GM19372 (cell line): ENCODE measurements around the gene CAB39.
"Not testable (repeated sequence)": the region's sequence is repeated elsewhere in the genome, so short reads cannot be mapped to it uniquely, and the experiment has no call there.

Source experiments
- ATAC-seq: cut with Tn5 transposase; IDR thresholded peaks from one replicate; pipeline ENCODE4 v1.9.1; 2021; ENCODE audit warnings: mild to moderate bottlenecking, low read depth, moderate library complexity; ENCODE audit not compliant: unreplicated experiment

The CAB39 gene

DNA sequence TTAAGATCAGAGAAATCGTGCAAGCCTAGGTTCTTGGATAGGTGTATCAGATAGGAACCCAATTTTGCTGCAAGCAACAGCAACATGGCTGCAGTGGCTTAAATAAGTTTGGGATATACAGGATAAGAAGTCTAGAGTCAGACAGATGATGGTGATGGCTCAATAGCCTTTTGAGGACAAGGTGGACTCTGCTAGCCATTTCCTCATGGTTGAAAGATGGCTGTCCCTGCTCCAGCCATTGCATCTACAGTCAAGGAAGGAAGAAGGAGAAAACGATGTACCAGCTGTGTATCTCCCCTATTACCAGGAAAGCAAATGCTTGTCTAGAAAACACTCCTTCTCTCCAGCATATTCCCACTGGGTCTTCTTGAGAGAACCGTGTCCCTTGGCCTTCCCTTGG lies 30.1 kb upstream of the CAB39 start:
- no peak for ATAC-seq

DNA sequence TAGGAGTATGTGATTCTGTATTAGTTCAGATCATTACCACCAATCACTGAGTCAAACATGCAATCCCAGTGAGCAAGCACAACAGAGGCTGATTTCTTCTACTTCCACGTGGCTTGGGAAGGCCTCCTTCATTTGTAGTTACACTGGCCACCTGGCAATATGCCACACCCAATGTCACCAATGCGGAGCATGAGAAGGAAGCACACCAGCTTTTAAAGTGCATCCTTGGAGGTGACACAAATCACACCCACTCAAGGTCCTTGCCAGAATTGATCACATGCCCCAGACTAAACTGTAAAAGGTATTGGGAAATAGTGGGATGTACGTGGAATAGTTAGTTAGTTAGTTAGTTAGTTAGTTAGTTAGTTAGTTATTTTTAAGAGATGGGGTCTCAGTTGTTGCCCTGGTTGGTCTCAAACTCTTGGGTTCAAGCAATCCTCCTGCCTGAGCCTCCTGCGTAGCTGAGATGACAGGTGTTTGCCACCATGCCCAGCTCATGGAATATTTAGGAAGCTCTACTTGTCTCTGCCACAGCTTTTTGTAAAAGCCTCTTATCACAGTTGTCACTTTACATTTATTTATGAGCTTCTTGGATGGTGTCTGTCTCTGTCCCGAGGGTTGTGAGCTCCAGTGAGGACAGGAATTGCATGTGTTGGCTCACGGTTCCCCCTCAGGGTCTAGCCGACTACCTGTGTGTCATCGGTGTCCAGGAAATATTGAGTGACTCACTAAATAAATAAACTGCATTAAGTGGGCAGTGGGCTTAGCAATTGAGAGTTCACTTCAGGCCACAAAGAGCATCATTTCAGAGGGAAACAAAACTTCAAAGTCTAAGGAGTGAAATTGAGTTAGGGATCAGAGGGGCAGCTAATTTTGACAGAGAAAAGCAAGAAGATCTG lies 28.1 kb upstream of the CAB39 start:
- no peak for ATAC-seq

DNA sequence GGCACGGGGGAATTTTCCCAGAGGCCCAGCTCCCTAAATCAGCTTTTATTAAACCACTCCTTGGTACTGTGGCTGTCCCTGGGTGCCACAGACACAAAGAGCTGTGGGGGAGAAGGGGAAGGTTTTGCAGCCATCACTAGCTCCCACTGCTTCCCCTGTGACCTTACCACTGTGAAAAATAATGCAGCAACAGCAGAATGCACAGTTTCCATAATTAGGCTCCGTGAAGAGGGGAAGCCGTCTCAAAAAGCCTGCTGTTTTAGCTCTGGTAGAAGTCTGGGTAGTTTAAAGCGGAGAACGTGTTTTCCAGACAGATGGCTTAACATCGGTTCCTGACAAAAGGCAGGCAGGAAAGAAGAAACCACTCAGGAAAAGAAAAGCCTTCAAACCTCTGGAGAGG lies 27.5 kb upstream of the CAB39 start:
- no peak for ATAC-seq

GRCh38 chr2:230687498-230687897 lies 25.1 kb upstream of the CAB39 start:
- no peak for ATAC-seq

DNA sequence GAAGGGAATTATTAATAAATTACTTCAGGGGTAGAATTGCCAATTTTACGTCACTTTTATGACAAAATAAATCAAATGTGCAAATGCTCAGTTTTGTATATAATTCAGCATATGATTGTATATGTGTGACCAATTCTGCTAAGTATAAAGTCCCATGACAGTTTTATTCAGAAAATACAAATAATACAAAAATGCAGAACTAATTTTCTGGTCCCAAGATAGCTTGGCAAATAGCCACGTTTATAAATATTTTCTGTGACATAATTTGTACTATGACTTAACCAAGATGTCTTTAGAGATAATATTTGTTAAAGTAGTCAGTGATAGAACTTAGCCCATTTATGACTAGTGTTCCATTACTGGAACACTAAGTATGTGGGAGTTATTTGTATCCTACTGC lies 24.2 kb upstream of the CAB39 start:
- ATAC-seq, result no peak

DNA sequence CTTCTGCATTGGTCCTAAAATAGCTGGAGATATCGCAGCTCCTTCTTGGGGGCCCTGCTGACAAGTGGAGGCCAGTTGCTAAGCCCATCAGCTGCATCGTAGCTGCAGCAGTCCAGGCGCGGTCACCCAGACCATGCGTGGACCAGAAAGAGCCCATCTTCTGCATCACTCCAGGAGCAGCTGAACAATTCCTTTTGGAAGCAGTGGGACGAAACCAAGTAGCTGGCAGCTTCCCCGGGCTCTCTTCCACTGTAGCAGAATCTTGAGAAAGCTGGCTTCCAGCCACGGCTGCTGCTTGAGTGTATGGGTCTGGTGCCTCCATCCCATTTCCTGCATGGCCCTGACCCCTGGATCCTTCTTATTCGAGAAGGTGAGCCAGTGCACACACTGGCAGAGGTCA lies 22.2 kb upstream of the CAB39 start:
- no peak for ATAC-seq

DNA sequence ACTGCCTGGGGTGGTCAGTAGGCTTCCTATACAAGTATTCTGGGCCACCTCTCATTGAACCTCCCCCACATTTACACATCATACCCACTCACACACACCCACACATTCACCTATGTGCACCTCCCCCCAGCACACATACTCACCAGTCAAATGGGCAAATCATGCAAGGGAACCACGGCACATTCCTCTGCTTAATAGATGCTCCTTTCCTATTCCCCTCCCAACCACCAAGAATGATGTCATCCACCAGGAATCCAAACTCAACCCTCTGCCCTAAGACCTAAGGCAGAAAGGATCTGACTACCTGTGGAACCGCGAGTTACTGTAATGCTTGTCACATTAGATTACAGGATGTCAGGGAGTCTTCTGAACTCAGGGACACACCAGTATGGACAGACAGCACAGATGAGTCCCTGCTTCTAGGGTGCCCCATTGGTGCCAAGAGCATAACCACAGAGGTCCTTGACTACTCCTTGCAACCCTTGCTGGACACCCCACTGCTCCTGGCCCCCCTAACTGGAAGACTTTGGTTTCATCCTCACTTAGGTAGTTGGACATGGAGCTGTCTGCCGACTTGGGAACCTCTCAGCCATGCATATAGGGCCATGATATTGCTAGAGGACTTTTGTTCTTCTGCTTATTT lies 21.5 kb upstream of the CAB39 start:
- no peak for ATAC-seq

- ATAC-seq, result no peak
Observed at GRCh38 chr2:230692760-230693159, 19.9 kb upstream of the CAB39 start.

DNA sequence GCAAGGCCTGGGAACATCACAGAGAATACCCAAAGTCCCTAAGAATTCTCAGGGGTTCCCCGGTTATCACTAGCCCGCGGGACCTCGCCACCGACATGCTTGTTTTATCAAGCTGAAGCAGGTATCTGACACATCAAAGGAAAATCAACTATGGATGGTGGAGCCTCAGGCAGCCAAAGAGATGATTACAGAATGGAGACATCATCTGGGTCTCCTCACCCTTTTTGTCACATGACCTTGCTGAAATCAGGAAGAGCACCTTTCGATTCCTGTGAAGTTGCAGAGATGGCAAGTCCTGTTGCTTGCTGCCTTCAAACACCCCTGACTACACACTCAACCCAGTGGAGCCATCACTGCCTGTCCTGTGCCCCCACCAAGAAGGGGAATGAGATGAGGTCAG lies 19.2 kb upstream of the CAB39 start:
- ATAC-seq, result no peak

DNA sequence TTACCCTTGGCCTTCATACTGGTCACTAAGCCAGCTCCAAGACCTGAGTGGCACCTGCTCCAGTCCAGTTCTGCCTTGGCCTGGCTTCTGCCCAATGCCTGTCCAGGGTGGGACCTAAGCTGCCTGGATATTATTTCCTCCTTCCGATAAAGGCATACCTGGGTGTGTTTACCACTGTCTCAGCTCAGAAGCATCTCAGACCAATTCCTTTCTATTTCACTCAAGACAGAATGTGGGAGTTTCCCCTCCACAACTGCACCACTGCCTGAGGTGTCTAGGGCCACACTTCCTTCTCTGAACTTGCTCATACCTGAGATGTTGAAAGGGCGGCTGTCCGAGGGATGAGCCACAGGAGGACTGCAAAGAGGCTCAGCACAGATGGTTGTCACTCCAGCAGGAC lies 18.4 kb upstream of the CAB39 start:
- peak; percentile 62 for ATAC-seq

DNA sequence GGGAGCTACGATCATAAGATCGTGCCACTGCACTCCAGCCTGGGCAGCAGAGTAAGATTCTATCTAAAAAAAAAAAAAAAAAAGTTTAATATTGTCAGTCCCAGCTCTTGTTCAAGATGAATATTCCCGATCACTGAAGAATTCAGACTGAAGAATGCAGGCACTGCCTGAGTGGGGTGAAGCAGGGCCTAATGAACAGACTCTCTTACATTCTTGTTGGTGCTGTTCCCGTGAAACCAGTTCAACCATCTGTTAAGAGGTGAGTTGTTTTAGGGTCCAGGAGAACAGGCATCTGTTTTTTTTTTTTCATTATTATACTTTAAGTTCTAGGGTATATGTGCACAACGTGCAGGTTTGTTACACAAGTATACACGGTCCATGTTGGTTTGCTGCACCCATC lies 17.1 kb upstream of the CAB39 start:
- ATAC-seq, result no peak

DNA sequence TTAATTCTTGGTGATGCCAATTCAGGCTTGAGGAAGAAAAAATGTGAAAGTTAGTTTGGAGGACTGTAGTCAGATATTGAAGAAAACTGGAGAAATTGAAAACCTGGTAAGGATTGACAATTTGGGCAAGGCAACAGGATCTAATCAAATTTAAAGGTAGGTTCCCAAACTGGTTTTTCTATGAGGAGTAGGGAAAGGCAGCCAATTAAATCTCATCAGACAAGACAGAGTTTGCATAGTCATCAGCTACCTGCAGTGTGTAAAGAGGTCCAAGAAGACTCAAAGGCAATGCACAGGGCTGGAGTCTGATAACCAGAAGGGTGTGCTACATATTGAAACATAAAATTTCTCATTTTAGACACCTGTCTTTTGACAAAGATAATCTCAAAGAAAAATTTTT lies 16.0 kb upstream of the CAB39 start:
- no peak for ATAC-seq

GRCh38 chr2:230697676-230698075 lies 15.0 kb upstream of the CAB39 start:
- ATAC-seq, result no peak

DNA sequence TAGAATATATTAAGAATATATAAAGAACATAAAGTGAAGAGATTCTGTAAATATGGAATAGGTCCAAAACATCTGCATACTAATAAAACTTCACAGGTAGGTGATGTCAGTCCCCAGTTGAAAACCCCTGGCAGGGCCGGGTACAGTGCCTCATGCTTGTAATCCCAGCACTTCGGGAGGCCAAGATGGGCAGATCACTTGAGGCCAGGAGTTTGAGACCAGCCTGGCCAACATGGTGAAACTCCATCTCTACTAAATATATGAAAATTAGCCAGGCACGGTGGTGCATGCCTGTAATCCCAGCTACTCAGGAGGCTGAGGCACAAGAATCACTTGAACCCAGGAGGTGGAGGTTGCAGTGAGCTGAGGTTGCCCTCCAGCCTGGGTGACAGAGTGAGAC lies 13.9 kb upstream of the CAB39 start:
- ATAC-seq, result not testable (repeated sequence)

- no peak for ATAC-seq
Observed at GRCh38 chr2:230700447-230700846, 12.2 kb upstream of the CAB39 start.

DNA sequence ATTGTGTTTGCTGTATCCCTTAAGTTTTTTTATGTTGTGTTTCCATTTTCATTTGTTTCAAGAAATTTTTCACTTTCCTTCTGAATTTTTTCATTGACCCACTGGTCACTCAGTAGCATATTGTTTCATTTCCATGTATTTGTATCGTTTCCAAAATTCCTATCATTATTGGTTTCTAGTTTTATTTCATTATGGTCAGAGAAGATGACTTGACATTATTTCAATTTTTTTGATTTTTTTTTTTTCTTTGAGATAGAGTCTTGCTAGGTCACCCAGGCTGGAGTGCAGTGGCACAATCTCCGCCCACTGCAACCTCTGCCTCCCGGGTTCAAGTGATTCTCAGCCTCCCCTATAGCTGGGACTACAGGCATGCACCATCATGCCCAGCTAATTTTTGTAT lies 11.3 kb upstream of the CAB39 start:
- ATAC-seq, result no peak

DNA sequence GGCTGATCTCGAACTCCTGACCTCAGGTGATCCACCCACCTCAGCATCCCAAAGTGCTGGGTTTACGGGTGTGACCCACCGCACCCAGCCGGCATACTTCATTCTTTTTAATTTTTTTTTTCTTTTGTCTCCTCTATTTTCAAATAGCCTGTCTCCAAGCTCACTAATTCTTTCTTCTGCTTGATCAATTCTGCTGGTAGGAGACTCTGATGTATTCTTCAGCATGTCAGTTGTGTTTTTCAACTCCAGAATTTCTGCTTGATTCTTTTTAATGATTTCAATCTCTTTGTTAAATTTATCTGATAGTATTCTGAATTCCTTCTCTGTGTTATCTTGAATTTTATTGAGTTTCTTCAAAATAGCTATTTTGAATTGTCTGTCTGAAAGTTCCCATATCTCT lies 10.2 kb upstream of the CAB39 start:
- ATAC-seq, result not testable (repeated sequence)

GRCh38 chr2:230703514-230703913 lies 9.1 kb upstream of the CAB39 start:
- no peak for ATAC-seq

GRCh38 chr2:230706053-230706521 lies 6.6 kb upstream of the CAB39 start:
- no peak for ATAC-seq

DNA sequence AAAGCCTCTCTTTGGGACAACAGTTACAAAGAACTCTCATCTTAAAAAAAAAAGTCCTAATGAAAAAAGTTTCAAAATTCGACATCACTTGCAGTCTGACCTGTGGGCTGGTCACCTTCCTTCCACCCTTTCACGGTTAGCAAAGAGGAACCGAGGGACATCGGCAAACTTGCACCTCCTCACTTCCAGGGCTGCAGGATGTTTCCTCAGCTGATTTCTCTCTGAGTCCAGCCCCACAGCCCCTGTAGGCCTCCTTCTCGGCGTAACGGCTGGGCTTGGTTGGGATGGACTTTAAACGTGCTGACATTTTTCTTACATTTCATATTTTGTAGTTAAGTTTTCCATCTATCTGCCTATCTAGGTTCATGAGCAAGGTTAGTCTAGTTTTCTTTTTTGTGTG lies 5.7 kb upstream of the CAB39 start:
- ATAC-seq, result no peak

- ATAC-seq, result no peak
Observed at GRCh38 chr2:230708204-230708603, 4.4 kb upstream of the CAB39 start.

- no peak for ATAC-seq
Observed at GRCh38 chr2:230711224-230711623, 1.4 kb upstream of the CAB39 start.
